ENCODE results near the gene TRIP13.

The TRIP13 gene

GRCh38 chr5:953535-954449 is 61.1 kb downstream of the TRIP13 start:
- no peak for DNase-seq (ENCODE audit: low read depth in 3 of 3)

- no peak for DNase-seq (ENCODE audit: low read depth in 3 of 3)
Observed at GRCh38 chr5:955886-956761, 63.4 kb downstream of the TRIP13 start.

GRCh38 chr5:956941-957747 is 64.5 kb downstream of the TRIP13 start:
- peak in 1 of 3 experiments; percentile 44 for DNase-seq (ENCODE audit: low read depth in 3 of 3)

DNA sequence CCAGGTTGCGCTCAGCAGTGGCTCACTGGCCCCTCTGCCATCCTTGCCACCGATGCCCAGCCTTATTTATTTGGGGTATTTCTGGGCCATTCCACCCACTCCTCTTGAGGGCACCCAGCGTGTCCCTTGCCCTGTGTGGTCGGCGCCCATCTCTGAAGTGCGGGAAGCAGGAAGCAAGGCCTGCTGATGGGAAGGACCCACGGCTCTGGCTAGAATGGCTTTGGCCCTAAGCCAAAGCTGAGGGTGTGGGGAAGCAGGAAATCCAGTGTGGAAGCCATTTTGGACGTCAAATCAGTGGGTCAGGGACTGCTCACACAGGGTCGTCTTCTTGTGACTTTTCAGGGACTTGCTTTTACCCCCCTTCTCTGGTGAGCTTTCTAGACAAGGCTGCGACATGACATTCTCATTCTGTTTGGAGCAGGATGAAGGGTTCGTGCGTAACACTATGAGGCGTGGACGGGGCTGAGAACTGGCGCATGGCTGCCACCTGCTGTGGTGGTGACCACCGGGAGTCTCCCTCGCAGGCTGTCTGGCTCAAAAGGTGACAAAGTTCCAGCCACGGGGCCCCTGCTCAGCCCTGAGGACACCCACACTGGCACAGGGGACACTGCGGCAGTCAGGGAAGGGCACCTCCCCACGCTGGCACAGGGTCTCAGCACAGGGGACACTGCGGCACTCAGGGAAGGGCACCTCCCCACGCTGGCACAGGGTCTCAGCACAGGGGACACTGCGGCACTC is 65.2 kb downstream of the TRIP13 start:
- no peak for DNase-seq (ENCODE audit: low read depth in 3 of 3)

- DNase-seq (ENCODE audit: low read depth in 3 of 3): no peak
Observed at GRCh38 chr5:958701-959571, 66.3 kb downstream of the TRIP13 start.

- no peak for DNase-seq (ENCODE audit: low read depth in 3 of 3)
Observed at GRCh38 chr5:959581-960531, 67.2 kb downstream of the TRIP13 start.

DNA sequence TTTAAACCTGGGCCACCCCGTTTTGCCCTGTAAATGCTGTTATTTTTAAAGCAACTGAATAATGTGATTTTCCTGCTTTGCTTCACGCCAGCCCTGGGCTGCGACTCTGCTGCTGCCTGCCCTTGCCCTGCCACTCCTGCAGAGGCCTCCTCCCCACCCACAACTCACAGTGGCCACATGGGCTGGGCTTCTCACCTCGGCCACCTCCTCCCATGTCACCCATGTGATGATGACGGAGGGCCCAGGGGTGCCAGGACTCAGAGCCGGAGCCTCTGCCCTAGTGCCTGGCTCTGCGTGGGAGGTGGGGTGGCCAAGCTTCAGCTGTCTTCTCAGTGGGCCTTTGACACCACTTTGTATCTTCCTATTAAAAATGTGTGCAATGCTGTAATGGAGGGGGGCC is 67.9 kb downstream of the TRIP13 start:
- DNase-seq (ENCODE audit: low read depth in 3 of 3): no peak

- DNase-seq (ENCODE audit: low read depth in 3 of 3): no peak
Observed at GRCh38 chr5:961002-961710, 68.5 kb downstream of the TRIP13 start.

DNA sequence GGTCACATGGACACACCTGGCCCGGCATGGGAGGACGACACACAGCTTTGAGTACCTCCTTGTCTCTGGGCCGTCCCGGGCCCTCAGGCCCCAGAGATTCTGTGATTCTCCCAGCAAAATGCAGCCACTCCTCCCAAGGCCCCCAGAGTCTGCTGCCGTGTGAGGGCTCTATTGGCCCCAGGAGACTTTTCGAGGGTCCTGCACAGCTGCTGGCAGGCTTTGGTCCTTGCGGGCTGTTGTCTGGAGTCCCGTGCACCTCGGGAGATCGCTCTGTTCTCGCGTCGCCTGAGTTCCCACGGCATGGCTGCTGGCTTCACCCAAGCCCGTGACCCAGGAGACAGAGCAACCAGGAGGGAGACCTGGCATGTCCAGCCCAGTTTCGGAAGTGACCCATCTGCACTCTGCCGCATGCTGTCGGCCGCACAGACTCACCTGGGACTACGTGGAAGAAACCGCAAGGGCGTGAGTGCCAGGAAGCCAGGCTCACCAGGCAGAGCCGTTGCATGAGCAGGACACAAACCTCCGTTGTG is 69.1 kb downstream of the TRIP13 start:
- DNase-seq (ENCODE audit: low read depth in 3 of 3): no peak

- no peak for DNase-seq (ENCODE audit: low read depth in 3 of 3)
Observed at GRCh38 chr5:962386-962785, 69.7 kb downstream of the TRIP13 start.

DNA sequence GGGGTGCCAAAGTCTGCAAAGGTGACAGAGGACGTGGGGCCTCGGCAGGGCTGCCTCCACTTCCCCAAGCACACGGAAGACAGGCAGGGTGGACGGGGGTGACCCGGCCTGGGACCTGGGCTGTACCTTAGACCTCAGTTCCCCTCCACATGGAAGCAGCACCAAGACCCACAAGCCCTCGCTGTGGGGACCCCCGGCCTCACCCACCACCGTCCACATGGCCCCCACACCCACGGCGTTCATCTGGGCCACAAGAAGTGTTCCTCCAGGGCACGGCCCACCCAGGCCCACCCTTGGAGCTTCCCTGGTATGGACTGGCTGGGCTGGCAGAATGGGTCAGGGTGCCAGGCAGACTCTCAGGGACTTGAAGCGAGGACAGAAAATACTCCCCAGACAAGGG is 70.1 kb downstream of the TRIP13 start:
- DNase-seq (ENCODE audit: low read depth in 3 of 3): no peak

- DNase-seq (ENCODE audit: low read depth in 3 of 3): no peak
Observed at GRCh38 chr5:963310-963672, 70.6 kb downstream of the TRIP13 start.

- peak in 1 of 3 experiments; percentile 50 for DNase-seq (ENCODE audit: low read depth in 3 of 3)
Observed at GRCh38 chr5:963673-964531, 71.2 kb downstream of the TRIP13 start.

- DNase-seq (ENCODE audit: low read depth in 3 of 3): no peak
Observed at GRCh38 chr5:964821-965220, 72.1 kb downstream of the TRIP13 start.

- no peak for DNase-seq (ENCODE audit: low read depth in 3 of 3)
Observed at GRCh38 chr5:965604-966344, 73.1 kb downstream of the TRIP13 start.

DNA sequence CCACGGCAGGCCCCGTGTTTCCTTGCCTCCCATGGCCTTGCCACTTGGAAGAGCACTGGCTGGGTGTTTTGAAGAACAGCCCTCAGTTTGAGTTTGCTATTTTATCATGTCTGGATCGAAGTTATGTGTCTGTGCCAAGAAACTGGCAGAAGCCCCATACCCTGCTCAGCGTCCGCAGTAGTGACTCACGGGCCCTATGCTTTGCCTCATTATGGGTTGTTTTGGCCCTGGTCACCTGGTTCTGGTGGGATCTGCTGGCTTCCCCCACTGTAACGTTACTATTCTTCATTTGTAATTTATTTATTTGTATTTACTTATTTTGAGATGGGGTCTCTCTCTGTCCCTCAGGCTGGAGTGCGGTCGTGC is 73.6 kb downstream of the TRIP13 start:
- no peak for DNase-seq (ENCODE audit: low read depth in 3 of 3)

DNA sequence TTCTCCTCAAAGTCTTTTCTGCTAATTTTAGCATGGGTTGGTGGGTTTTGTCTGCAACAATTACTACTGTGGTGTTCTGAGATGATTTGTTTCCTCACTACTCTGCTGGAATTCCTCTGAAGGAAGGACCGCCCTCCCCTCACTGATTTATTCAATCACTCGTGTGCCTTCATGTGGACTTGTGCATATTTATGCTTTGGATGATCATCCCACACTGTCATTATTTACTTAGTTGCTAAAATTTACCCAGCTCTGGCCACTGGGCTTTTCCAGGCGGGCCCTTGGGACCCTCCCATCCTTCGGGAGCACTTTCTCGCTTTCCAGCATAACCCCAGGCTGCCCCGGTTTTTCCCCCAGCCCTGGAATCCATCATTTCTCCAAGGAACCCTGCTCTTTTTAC is 74.3 kb downstream of the TRIP13 start:
- no peak for DNase-seq (ENCODE audit: low read depth in 3 of 3)

All from stimulated activated CD4-positive, alpha-beta T cell treated with anti-CD3 and anti-CD28 coated beads, TNF-alpha, amount 100 ng/mL, for 24 hours (primary cell).